PFSK-1 (cell line): ENCODE measurements around the gene PRSS33.

ENCODE experiments used
- FOXP2 ChIP-seq: optimal IDR thresholded peaks from 2 replicates; pipeline ENCODE3; 2011; ENCODE audit warnings: borderline replicate concordance, control low read depth, inconsistent platforms; ENCODE audit not compliant: insufficient read depth; ENCODE audit errors: extremely low read length, extremely low read depth
- POLR2AphosphoS5 ChIP-seq: IDR thresholded peaks from 2 replicates; pipeline ENCODE4 v1.6.1; 2012; ENCODE audit warnings: low read depth, mild to moderate bottlenecking, control low read depth, low read length, moderate library complexity
- SIN3A ChIP-seq: IDR thresholded peaks from 2 replicates; pipeline ENCODE4 v1.6.1; 2012; ENCODE audit warnings: mild to moderate bottlenecking, low read length, moderate library complexity, borderline replicate concordance; ENCODE audit not compliant: insufficient read depth
- TAF1 ChIP-seq: IDR thresholded peaks from 2 replicates; pipeline ENCODE4 v1.6.1; 2012; ENCODE audit warnings: low read length, control low read depth, borderline replicate concordance; ENCODE audit not compliant: insufficient read depth
- TF ChIP-seq, protein P1 (sequence below), 2 experiments: IDR thresholded peaks; 2 replicates each; pipeline versions ENCODE4 v1.6.1 to v1.8.0; 2011 to 2012; ENCODE audit warnings: low read depth in 2 of 2, low read length in 2 of 2, control low read depth in 1 of 2, inconsistent platforms in 1 of 2, mild to moderate bottlenecking in 1 of 2, moderate library complexity in 1 of 2; ENCODE audit not compliant: insufficient read depth in 1 of 2

Gene PRSS33

DNA sequence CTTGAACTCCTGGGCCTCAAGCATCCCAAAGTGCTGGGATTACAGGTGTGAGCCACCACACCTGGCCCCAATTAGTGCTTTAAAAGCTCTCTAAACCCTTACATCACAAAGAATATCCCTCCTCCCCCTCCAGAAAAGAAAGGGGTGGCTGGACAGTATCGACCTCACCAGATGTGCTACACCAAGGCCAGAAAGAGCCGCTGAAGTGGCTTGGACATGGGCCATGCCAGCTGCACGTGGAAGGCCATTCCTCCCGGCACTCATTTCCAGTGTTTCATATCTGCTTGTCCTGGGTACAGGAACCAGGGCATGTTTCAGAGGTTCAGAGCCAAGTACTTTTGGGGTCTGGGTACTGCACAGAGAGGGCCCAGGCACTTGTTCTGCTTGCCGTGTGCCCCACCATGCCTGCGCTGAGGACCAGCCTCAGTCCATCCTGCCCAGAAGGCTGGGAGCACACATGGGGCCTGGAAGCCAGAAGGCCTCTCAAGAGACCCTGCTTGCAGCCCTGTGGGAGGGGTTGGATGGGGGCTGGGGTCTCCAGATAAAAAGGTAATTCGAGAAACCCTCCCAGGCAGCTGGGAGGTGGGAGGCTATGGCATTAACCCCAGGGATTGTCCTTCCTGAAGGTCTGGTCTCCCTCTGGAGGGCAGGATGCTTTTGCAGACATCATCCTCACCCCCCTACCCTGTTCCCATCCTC is 38.5 kb downstream of the PRSS33 start:
- TF ChIP-seq SIN3A = no peak
- no peak for TF ChIP-seq FOXP2
- TF ChIP-seq, protein P1, sequence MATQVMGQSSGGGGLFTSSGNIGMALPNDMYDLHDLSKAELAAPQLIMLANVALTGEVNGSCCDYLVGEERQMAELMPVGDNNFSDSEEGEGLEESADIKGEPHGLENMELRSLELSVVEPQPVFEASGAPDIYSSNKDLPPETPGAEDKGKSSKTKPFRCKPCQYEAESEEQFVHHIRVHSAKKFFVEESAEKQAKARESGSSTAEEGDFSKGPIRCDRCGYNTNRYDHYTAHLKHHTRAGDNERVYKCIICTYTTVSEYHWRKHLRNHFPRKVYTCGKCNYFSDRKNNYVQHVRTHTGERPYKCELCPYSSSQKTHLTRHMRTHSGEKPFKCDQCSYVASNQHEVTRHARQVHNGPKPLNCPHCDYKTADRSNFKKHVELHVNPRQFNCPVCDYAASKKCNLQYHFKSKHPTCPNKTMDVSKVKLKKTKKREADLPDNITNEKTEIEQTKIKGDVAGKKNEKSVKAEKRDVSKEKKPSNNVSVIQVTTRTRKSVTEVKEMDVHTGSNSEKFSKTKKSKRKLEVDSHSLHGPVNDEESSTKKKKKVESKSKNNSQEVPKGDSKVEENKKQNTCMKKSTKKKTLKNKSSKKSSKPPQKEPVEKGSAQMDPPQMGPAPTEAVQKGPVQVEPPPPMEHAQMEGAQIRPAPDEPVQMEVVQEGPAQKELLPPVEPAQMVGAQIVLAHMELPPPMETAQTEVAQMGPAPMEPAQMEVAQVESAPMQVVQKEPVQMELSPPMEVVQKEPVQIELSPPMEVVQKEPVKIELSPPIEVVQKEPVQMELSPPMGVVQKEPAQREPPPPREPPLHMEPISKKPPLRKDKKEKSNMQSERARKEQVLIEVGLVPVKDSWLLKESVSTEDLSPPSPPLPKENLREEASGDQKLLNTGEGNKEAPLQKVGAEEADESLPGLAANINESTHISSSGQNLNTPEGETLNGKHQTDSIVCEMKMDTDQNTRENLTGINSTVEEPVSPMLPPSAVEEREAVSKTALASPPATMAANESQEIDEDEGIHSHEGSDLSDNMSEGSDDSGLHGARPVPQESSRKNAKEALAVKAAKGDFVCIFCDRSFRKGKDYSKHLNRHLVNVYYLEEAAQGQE (IDR thresholded peaks at IDR 0.05; ENCODE audit: insufficient read depth in 1 of 2, low read depth in 2 of 2, low read length in 2 of 2) = no peak
- no peak for TF ChIP-seq TAF1
- TF ChIP-seq POLR2AphosphoS5 = no peak

DNA sequence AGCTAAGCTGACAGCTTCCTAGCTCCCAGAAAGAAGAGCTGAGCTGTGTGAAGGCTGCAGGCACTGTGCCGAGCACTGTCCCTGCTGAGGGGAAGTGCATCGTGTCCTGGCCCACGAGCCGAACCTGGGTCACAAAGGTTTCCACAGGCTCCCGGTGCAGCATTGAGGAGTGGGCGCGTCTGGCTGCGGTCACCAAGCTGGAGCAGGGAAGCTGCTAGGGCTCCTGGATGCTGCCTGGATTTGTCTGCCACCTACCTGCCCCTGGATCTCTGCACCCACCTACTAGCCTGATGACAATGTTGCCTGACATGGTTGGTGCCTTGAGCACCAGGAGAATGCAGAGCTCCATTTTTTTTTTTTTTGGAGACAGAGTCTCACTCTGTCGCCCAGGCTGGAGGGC is 41.4 kb downstream of the PRSS33 start:
- TF ChIP-seq, protein P1 (IDR thresholded peaks at IDR 0.05; ENCODE audit: insufficient read depth in 1 of 2, low read depth in 2 of 2, low read length in 2 of 2) = no peak
- TF ChIP-seq FOXP2 = no peak
- no peak for TF ChIP-seq SIN3A
- no peak for TF ChIP-seq TAF1

DNA sequence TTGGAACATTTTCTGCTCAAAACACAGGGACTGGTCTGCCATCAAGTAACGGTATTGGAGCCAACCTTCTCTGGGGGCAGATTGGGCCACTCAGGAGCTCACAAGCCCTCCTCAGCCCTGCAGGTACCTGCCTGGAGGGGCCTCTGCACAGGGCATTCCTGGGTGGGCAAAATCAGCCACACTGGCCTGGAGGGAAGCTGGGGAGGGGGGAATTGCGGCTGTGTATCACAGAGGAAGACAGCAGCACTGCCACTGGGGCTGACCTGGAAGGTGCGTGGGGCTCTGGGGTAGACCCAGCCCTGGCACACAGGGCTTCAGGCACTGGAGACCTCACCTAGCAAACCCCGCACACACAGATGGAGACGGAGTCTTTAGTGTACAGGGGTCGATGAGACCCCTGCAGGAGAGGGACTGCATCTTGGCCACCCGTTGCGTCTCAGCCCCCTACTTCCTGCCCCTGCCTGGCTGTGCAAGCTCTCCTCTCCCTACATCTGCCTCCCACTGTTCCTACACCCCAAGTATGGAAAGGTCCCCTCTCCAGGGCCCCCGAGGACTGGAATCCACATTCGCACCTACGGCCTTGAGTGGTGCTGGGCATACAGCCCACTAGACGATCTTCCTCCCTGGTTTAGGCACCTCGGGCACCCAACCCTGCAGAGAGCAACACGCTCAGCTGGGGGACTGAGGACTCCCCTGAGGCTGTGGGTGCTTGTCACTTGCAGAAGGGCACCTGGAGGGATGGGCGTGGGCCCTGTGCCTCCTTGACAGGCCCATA is 42.1 kb downstream of the PRSS33 start:
- TF ChIP-seq SIN3A = no peak
- TF ChIP-seq, protein P1 (IDR thresholded peaks at IDR 0.05; ENCODE audit: insufficient read depth in 1 of 2, low read depth in 2 of 2, low read length in 2 of 2) = no peak
- TF ChIP-seq POLR2AphosphoS5 = no peak
- TF ChIP-seq TAF1 = no peak

DNA sequence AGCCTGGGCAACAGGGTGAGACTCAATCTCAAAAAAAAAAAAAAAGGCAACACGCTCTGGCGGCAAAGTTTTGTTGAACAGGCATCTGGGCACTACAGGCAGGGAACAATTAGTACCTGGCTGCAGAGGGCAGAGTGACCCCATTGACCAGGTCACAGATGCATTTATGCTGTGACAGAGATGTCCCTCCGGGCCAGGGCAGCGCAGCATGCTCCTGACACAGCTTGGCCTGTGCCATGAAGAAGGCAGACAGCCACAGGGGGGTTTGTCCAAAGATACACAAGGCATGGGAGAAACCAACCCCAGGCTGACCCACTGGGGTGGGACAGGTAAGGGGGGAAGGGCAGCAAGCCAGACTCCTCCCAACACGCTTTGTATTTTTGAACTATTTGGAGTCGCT is 42.6 kb downstream of the PRSS33 start:
- TF ChIP-seq, protein P1 (IDR thresholded peaks at IDR 0.05; ENCODE audit: insufficient read depth in 1 of 2, low read depth in 2 of 2, low read length in 2 of 2) = no peak
- TF ChIP-seq FOXP2 (no peak), SIN3A (no peak), POLR2AphosphoS5 (no peak), TAF1 (no peak)
